Brain microvascular endothelial cell (primary cell): ENCODE measurements around the gene TMEM62.
"Not testable (repeated sequence)": the region's sequence is repeated elsewhere in the genome, so short reads cannot be mapped to it uniquely, and the experiment has no call there.

Experiments
- DNase-seq: peaks from one replicate; pipeline ENCODE4 v3.0.0-alpha.2; 2020
- H3K27ac ChIP-seq: fragments of 250-450 bp; sonication (Bioruptor Pico); 2 replicates; pipeline ENCODE4 v1.5.1; 2020; ENCODE audit warnings: mild to moderate bottlenecking, moderate library complexity
- H3K27me3 ChIP-seq: fragments of 250-450 bp; sonication (Bioruptor Pico); replicated peaks from 2 replicates; pipeline ENCODE4 v1.5.1; 2020; ENCODE audit warnings: mild to moderate bottlenecking
- H3K36me3 ChIP-seq: fragments of 250-450 bp; sonication (Bioruptor Pico); replicated peaks from 2 replicates; pipeline ENCODE4 v1.5.1; 2020; ENCODE audit warnings: mild to moderate bottlenecking
- H3K4me3 ChIP-seq: 2 replicates; pipeline ENCODE4 v1.5.1; 2011; ENCODE audit warnings: low read depth, mild to moderate bottlenecking, control low read depth, low read length, moderate library complexity
- CTCF ChIP-seq: IDR thresholded peaks from 2 replicates; pipeline ENCODE4 v1.5.1; 2011; ENCODE audit warnings: low read depth, mild to moderate bottlenecking, moderate library complexity, low read length, control low read depth, inconsistent platforms; ENCODE audit errors: missing control alignments
- in situ Hi-C: cut with HindIII; loops from 2 replicates; pipeline ENCODE4 v1.10.0; 2017; ENCODE audit warnings: low sequenced_read_pairs, low pct_ligation_motif_present

TMEM62 gene

GRCh38 chr15:43221422-43221821 is 88.0 kb downstream of the TMEM62 start:
- Histone ChIP-seq H3K27ac (no peak overlapping the region), H3K36me3 (no peaks in the 10 kb centered on the region), H3K27me3 (peaks cover 2% of the 10 kb centered on the region), H3K4me3 (no peak overlapping the region)
- no peak for DNase-seq
- in situ Hi-C loops = no loop called here
- no peak for TF ChIP-seq CTCF

GRCh38 chr15:43225201-43225949 is 92.0 kb downstream of the TMEM62 start:
- Histone ChIP-seq H3K27me3 (peaks cover 4% of the 10 kb centered on the region), H3K36me3 (no peaks in the 10 kb centered on the region), H3K27ac (no peak overlapping the region), H3K4me3 (no peak overlapping the region)
- in situ Hi-C loops = no loop called here
- DNase-seq = peak; percentile 50
- peak; percentile 90 for TF ChIP-seq CTCF

GRCh38 chr15:43225950-43226255 is 92.5 kb downstream of the TMEM62 start:
- in situ Hi-C loops, H3K27ac ChIP-seq, H3K36me3 ChIP-seq, H3K4me3 ChIP-seq, H3K27me3 ChIP-seq, DNase-seq: not testable (repeated sequence)

- no peak for TF ChIP-seq CTCF
- H3K27me3 ChIP-seq = peaks cover 4% of the 10 kb centered on the region
- H3K27ac ChIP-seq = no peak overlapping the region
- in situ Hi-C loops = no loop called here
- no peaks in the 10 kb centered on the region for H3K36me3 ChIP-seq
- H3K4me3 ChIP-seq = no peak overlapping the region
- no peak for DNase-seq
These were observed 93.3 kb downstream of the TMEM62 start for GRCh38 chr15:43226436-43227305.

- no peak overlapping the region for H3K27ac ChIP-seq
- H3K36me3 ChIP-seq = no peaks in the 10 kb centered on the region
- DNase-seq = no peak
- no peak for TF ChIP-seq CTCF
- in situ Hi-C loops = no loop called here
- no peak overlapping the region for H3K4me3 ChIP-seq
- peaks cover 11% of the 10 kb centered on the region for H3K27me3 ChIP-seq
These were observed 96.6 kb downstream of the TMEM62 start for GRCh38 chr15:43229977-43230376.

- Histone ChIP-seq H3K4me3 (no peak overlapping the region), H3K36me3 (no peaks in the 10 kb centered on the region), H3K27ac (no peak overlapping the region), H3K27me3 (peaks cover 16% of the 10 kb centered on the region)
- no peak for TF ChIP-seq CTCF
- DNase-seq = no peak
- in situ Hi-C loops = no loop called here
These were observed 97.3 kb downstream of the TMEM62 start for GRCh38 chr15:43230640-43231115.
